Measurements from ENCODE around the gene RHOV. TPM values are rescaled to one million over a fixed set of nuclear protein-coding genes. Genes with fewer than 3 reads are reported as not detected.

The RHOV gene
- polyA plus RNA-seq, 1 donor from 2014 or later = 2.8 TPM

DNA sequence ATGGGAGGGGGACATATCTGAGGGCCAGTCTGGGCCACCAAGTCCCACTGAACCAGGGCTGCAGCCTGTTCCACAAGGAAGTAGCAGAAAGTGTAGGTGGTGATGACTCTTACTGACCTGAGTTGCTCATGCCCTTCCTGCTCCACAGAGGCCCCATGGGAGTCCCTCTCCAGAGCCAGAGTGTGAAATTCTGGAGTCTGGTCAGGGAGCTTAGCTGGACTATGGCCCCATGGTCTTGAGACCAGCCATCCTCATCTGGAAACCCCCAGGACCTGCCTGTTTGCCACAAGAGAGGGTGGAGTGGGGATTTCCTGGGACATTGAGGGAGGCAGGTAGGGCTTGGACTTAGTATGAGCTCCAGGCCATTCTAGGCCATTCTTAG is 27.2 kb downstream of the RHOV start:
- Histone ChIP-seq H3K4me3 (ENCODE audit: low read length) (no peak overlapping the region), H4K20me1 (ENCODE audit: insufficient read depth) (no peaks in the 10 kb centered on the region), H3K9me3 (ENCODE audit: low read length) (no peaks in the 10 kb centered on the region), H3F3A (ENCODE audit: insufficient read depth, low read length, poor library complexity, severe bottlenecking) (no peaks in the 10 kb centered on the region), H3K36me3 (ENCODE audit: insufficient read depth, low read length) (no peaks in the 10 kb centered on the region), H3K27me3 (ENCODE audit: insufficient read depth, low read depth, low read length) (peaks cover 49% of the 10 kb centered on the region), H2AFZ (ENCODE audit: low read depth, low read length) (no peak overlapping the region), H3K4me2 (ENCODE audit: low read length) (no peak overlapping the region), H3K9me2 (ENCODE audit: insufficient read depth, low read length) (no peaks in the 10 kb centered on the region), H3K27ac (ENCODE audit: low read length) (no peak overlapping the region), H3K9ac (ENCODE audit: low read length) (no peak overlapping the region), H3K79me2 (replicated peaks; ENCODE audit: insufficient read depth, low read length) (no peaks in the 10 kb centered on the region)
- TF ChIP-seq, protein P1, sequence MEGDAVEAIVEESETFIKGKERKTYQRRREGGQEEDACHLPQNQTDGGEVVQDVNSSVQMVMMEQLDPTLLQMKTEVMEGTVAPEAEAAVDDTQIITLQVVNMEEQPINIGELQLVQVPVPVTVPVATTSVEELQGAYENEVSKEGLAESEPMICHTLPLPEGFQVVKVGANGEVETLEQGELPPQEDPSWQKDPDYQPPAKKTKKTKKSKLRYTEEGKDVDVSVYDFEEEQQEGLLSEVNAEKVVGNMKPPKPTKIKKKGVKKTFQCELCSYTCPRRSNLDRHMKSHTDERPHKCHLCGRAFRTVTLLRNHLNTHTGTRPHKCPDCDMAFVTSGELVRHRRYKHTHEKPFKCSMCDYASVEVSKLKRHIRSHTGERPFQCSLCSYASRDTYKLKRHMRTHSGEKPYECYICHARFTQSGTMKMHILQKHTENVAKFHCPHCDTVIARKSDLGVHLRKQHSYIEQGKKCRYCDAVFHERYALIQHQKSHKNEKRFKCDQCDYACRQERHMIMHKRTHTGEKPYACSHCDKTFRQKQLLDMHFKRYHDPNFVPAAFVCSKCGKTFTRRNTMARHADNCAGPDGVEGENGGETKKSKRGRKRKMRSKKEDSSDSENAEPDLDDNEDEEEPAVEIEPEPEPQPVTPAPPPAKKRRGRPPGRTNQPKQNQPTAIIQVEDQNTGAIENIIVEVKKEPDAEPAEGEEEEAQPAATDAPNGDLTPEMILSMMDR (IDR thresholded peaks at IDR 0.05; ENCODE audit: poor library complexity, severe bottlenecking) = no peak
- TF ChIP-seq POLR2AphosphoS5 (IDR thresholded peaks at IDR 0.05) (no peak), EP300 (conservative IDR thresholded peaks at IDR 0.05; ENCODE audit: poor library complexity, severe bottlenecking) (no peak), EZH2 (IDR thresholded peaks at IDR 0.05; ENCODE audit: borderline replicate concordance, insufficient read depth, low read length, poor library complexity, severe bottlenecking) (no peak), RAD21 (conservative IDR thresholded peaks at IDR 0.05) (no peak), TAF1 (IDR thresholded peaks at IDR 0.05; ENCODE audit: low read depth) (no peak), MXI1 (conservative IDR thresholded peaks at IDR 0.05; ENCODE audit: poor library complexity, severe bottlenecking) (no peak), SMC3 (conservative IDR thresholded peaks at IDR 0.05; ENCODE audit: poor library complexity) (no peak)
- TF ChIP-seq, protein P2, sequence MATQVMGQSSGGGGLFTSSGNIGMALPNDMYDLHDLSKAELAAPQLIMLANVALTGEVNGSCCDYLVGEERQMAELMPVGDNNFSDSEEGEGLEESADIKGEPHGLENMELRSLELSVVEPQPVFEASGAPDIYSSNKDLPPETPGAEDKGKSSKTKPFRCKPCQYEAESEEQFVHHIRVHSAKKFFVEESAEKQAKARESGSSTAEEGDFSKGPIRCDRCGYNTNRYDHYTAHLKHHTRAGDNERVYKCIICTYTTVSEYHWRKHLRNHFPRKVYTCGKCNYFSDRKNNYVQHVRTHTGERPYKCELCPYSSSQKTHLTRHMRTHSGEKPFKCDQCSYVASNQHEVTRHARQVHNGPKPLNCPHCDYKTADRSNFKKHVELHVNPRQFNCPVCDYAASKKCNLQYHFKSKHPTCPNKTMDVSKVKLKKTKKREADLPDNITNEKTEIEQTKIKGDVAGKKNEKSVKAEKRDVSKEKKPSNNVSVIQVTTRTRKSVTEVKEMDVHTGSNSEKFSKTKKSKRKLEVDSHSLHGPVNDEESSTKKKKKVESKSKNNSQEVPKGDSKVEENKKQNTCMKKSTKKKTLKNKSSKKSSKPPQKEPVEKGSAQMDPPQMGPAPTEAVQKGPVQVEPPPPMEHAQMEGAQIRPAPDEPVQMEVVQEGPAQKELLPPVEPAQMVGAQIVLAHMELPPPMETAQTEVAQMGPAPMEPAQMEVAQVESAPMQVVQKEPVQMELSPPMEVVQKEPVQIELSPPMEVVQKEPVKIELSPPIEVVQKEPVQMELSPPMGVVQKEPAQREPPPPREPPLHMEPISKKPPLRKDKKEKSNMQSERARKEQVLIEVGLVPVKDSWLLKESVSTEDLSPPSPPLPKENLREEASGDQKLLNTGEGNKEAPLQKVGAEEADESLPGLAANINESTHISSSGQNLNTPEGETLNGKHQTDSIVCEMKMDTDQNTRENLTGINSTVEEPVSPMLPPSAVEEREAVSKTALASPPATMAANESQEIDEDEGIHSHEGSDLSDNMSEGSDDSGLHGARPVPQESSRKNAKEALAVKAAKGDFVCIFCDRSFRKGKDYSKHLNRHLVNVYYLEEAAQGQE (IDR thresholded peaks at IDR 0.05; ENCODE audit: borderline replicate concordance) = no peak

DNA sequence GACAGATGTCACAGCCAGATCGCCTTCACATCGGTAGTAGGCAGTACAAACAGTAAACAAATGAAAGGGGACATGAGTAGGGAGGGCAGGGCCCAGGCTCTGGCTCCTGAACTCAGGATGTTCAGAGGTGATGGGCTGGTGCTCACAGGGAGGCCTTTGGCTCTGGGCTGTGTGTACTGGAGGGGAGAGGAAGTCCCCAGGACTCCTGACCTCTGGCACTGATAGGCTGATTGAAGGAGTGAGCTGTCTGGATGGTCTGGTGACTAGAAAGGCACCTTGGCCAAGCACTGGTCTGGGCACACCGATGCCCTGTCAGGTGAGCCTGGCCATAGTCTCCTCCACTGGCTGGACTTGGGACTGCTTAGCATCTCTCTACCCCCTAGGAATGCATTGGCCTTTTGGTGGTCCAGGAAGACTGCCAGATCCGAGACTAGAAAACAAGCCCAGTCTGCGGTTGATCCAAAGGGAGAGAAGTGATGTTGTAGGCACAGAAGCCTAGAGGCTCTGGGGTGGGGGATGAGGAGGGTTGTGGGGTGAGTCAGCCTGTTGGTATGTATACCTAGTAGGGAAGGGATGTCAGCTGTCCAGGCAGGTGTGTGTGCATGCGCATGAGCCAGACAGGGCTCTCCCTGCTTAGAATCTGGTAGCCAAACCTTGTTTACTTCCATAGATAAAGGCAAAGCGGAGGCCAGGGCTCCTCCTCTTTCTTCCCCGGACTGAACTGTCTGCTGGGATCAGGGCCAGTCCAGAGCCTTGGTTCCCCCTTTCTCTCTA is 28.3 kb downstream of the RHOV start:
- Histone ChIP-seq H4K20me1 (ENCODE audit: insufficient read depth) (no peaks in the 10 kb centered on the region), H3F3A (ENCODE audit: insufficient read depth, low read length, poor library complexity, severe bottlenecking) (no peaks in the 10 kb centered on the region), H3K9me3 (ENCODE audit: low read length) (no peaks in the 10 kb centered on the region), H3K36me3 (ENCODE audit: insufficient read depth, low read length) (no peaks in the 10 kb centered on the region), H3K27ac (ENCODE audit: low read length) (no peak overlapping the region), H3K9me2 (ENCODE audit: insufficient read depth, low read length) (no peaks in the 10 kb centered on the region), H3K4me3 (ENCODE audit: low read length) (no peak overlapping the region), H3K4me2 (ENCODE audit: low read length) (no peak overlapping the region), H3K9ac (ENCODE audit: low read length) (no peak overlapping the region), H2AFZ (ENCODE audit: low read depth, low read length) (no peak overlapping the region), H3K27me3 (ENCODE audit: insufficient read depth, low read depth, low read length) (peaks cover 60% of the 10 kb centered on the region), H3K79me2 (replicated peaks; ENCODE audit: insufficient read depth, low read length) (no peaks in the 10 kb centered on the region)
- no peak for TF ChIP-seq MXI1 (conservative IDR thresholded peaks at IDR 0.05; ENCODE audit: poor library complexity, severe bottlenecking)
- TF ChIP-seq, protein P2 (IDR thresholded peaks at IDR 0.05; ENCODE audit: borderline replicate concordance) = no peak
- TF ChIP-seq EP300 (conservative IDR thresholded peaks at IDR 0.05; ENCODE audit: poor library complexity, severe bottlenecking) = no peak
- TF ChIP-seq, protein P1 (IDR thresholded peaks at IDR 0.05; ENCODE audit: poor library complexity, severe bottlenecking) = no peak
- no peak for TF ChIP-seq SMC3 (conservative IDR thresholded peaks at IDR 0.05; ENCODE audit: poor library complexity)
